ENCODE results near the gene TRIM17. TPM values are rescaled to one million over a fixed set of nuclear protein-coding genes. Genes with fewer than 3 reads are reported as not detected.

The TRIM17 gene
- total RNA-seq, 1 experiment from 2014 or later, result not detected

DNA sequence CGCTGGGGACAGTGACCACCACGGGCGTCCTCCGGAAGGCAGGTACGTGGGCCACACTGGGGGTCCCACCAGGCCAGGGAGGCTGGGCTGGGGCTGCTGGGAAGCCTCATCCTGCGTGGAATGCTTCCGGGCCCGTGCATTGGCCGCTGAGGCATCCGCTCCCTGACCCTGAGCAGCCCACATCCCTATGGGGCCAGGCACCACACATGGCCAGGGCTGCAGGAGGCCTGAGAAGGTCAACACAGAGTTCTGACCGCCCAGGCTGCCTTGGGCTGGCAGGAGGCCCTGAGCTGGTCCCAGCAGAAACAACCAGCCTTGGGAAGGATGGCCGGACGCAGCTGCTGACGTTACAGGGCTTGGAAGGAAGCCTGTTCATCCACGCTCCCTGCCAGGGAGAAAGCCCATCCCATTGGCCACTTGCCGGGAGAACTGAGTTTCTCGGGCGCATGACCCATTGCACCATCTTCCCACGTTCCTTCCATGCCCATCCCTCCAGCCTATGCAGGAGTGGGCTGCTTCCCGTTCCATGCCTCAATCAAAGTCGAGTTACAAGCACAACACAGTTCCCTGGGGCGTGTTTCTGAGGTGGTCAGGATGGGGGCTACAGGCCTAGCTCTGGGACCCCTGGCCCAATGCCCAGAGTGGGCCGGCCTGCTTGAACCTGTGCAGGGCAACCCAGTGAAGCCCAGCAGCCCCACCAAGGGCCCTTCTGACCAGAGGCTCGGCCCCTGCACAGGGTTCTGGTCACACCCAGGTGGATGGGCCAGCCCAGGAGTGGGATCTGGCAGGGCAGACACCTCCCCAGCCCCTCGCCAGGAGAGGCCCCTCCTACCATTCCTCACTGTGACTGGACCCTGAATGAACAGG, 41.7 kb downstream of the TRIM17 start:
- ChIA-PET RAD21 (ENCODE audit: low non-redundant PET in 1 of 2, low total read pairs in 2 of 2, uncharacterized antibody in 2 of 2, unreplicated experiment in 2 of 2) (no interaction called here), CTCF (no interaction called here), POLR2A (no interaction called here)
- Histone ChIP-seq H3K4me3 (replicated peaks in 1 of 2; ENCODE audit: low read depth in 1 of 2, low read length in 2 of 2) (no peak overlapping the region), H4K20me1 (ENCODE audit: insufficient read depth) (no peaks in the 10 kb centered on the region), H3K79me2 (ENCODE audit: insufficient read depth, low read length) (no peaks in the 10 kb centered on the region), H3K27ac (ENCODE audit: low read depth, low read length) (no peak overlapping the region), H3K4me2 (ENCODE audit: low read length) (no peak overlapping the region), H3K36me3 (ENCODE audit: control insufficient read depth in 1 of 2, insufficient read depth in 2 of 2, low read length in 2 of 2) (no peaks in the 10 kb centered on the region), H3K9me2 (ENCODE audit: insufficient read depth) (no peaks in the 10 kb centered on the region), H3K9me3 (ENCODE audit: control insufficient read depth in 1 of 2, insufficient read depth in 1 of 2, low read depth in 1 of 2, low read length in 2 of 2) (no peaks in the 10 kb centered on the region), H3K9ac (ENCODE audit: low read length) (no peak overlapping the region), H2AFZ (ENCODE audit: low read depth, low read length, poor library complexity, severe bottlenecking) (no peak overlapping the region), H3K27me3 (ENCODE audit: insufficient read depth, low read length) (no peaks in the 10 kb centered on the region), H3K4me1 (ENCODE audit: control insufficient read depth in 1 of 2, insufficient read depth in 2 of 2, low read length in 2 of 2) (peaks cover 5 to 38% of the 10 kb centered on the region in 2 experiments)
- TF ChIP-seq RAD21 (IDR thresholded peaks at IDR 0.05; ENCODE audit: low read depth) (no peak), ELF1 (IDR thresholded peaks at IDR 0.05; ENCODE audit: borderline replicate concordance, low read depth) (no peak), SRF (IDR thresholded peaks at IDR 0.05; ENCODE audit: low read depth) (no peak), POLR2AphosphoS5 (IDR thresholded peaks at IDR 0.05; ENCODE audit: low read depth, low read length) (no peak), CBX3 (IDR thresholded peaks at IDR 0.05; ENCODE audit: low read depth) (no peak), FOSL1 (IDR thresholded peaks at IDR 0.05; ENCODE audit: low read depth) (no peak), EZH2phosphoT487 (IDR thresholded peaks at IDR 0.05; ENCODE audit: borderline replicate concordance) (no peak)
- TF ChIP-seq, protein P1, sequence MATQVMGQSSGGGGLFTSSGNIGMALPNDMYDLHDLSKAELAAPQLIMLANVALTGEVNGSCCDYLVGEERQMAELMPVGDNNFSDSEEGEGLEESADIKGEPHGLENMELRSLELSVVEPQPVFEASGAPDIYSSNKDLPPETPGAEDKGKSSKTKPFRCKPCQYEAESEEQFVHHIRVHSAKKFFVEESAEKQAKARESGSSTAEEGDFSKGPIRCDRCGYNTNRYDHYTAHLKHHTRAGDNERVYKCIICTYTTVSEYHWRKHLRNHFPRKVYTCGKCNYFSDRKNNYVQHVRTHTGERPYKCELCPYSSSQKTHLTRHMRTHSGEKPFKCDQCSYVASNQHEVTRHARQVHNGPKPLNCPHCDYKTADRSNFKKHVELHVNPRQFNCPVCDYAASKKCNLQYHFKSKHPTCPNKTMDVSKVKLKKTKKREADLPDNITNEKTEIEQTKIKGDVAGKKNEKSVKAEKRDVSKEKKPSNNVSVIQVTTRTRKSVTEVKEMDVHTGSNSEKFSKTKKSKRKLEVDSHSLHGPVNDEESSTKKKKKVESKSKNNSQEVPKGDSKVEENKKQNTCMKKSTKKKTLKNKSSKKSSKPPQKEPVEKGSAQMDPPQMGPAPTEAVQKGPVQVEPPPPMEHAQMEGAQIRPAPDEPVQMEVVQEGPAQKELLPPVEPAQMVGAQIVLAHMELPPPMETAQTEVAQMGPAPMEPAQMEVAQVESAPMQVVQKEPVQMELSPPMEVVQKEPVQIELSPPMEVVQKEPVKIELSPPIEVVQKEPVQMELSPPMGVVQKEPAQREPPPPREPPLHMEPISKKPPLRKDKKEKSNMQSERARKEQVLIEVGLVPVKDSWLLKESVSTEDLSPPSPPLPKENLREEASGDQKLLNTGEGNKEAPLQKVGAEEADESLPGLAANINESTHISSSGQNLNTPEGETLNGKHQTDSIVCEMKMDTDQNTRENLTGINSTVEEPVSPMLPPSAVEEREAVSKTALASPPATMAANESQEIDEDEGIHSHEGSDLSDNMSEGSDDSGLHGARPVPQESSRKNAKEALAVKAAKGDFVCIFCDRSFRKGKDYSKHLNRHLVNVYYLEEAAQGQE (IDR thresholded peaks at IDR 0.05; ENCODE audit: low read depth), result no peak
- ATAC-seq, result no peak
- DNase-seq (ENCODE audit: low read depth, low spot score), result no peak
- BruUV-seq (replicated peaks), result no TSS peak
- intact Hi-C loops (cut with micrococcal nuclease), result no loop called here

Measured in HCT116 (cell line).